MCF 10A (cell line): Measurements from ENCODE around the gene IFT80. TPM values are rescaled to one million over a fixed set of nuclear protein-coding genes. Genes with fewer than 3 reads are reported as not detected.

Experiments used
- BruUV-seq: library from RNA; stranded (reverse); fragments of 400-500 nt; replicated peaks from 2 replicates; lab custom pipeline; 2021; lab: Mats Ljungman, UMichigan
- CTCF ChIA-PET: fragments of 300-600 bp; sonication (Branson Sonifier 250); formaldehyde crosslinking; extraction: SDS; loops from one replicate; lab custom pipeline; 2021; ENCODE audit warnings: antibody characterized with exemption, inconsistent platforms; lab: Yijun Ruan, JAX
- POLR2A ChIA-PET: fragments of 300-600, 350-650 bp; sonication (Branson Sonifier 250); formaldehyde crosslinking; extraction: SDS; loops from one replicate; lab custom pipeline; 2020; ENCODE audit warnings: antibody characterized with exemption, inconsistent platforms; lab: Yijun Ruan, JAX
- DNase-seq: peaks from one replicate; pipeline ENCODE4 v3.0.0-alpha.2; 2018; ENCODE audit not compliant: unreplicated experiment
- H3K27ac Mint-ChIP-seq: one replicate; pipeline ENCODE4 v1.8.0; 2022; ENCODE audit warnings: mild to moderate bottlenecking, low read depth, mixed read lengths; ENCODE audit not compliant: unreplicated experiment
- H3K27me3 Mint-ChIP-seq: one replicate; pipeline ENCODE4 v1.8.0; 2022; ENCODE audit warnings: mixed read lengths; ENCODE audit not compliant: insufficient read depth, unreplicated experiment
- H3K36me3 Mint-ChIP-seq: one replicate; pipeline ENCODE4 v1.8.0; 2022; ENCODE audit warnings: mild to moderate bottlenecking, moderate library complexity, mixed read lengths; ENCODE audit not compliant: insufficient read depth, unreplicated experiment
- H3K4me1 Mint-ChIP-seq: one replicate; pipeline ENCODE4 v1.8.0; 2022; ENCODE audit warnings: mixed read lengths; ENCODE audit not compliant: insufficient read depth, unreplicated experiment
- H3K4me3 Mint-ChIP-seq: one replicate; pipeline ENCODE4 v1.8.0; 2022; ENCODE audit warnings: mild to moderate bottlenecking, moderate library complexity, mixed read lengths; ENCODE audit not compliant: unreplicated experiment
- H3K9me3 Mint-ChIP-seq: one replicate; pipeline ENCODE4 v1.8.0; 2022; ENCODE audit warnings: mixed read lengths; ENCODE audit not compliant: unreplicated experiment
- CTCF ChIP-seq: fragments of 200-600 bp; IDR thresholded peaks from one replicate; pipeline ENCODE4 v1.8.0; 2022; ENCODE audit warnings: antibody characterized with exemption, mild to moderate bottlenecking; ENCODE audit not compliant: unreplicated experiment
- intact Hi-C: fragments of 100-400 bp; cut with micrococcal nuclease; formaldehyde crosslinking; loops from 2 replicates; pipeline ENCODE4 v1.14.1; 2022
- total RNA-seq: library from RNA; stranded (reverse); gene quantifications from 2 replicates; pipeline ENCODE4 v1.2.3, GENCODE V29; 2022

Gene IFT80
- total RNA-seq, 1 experiment from 2014 or later, result 22.6 TPM

DNA sequence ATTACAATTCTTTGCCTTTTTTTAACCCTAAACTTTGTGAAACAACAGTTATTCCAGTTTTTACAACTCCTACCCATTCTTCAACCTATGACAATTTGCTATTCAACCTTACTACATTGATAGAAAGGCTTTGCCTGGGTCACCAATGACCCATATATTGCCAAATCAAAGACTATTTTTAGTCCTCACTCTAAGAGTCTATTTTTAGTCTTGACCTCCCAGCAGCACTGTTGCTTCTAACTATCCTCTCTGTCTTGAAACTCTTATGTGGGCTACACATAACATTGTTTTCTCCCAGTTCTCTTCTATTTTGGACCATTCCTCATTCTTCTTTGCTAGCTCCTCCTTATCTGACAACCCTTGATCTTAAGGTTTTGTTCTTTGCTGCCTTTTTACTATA is 102.4 kb downstream of the IFT80 start:
- Mint-ChIP-seq H3K4me1 (no peaks in the 10 kb centered on the region), H3K4me3 (no peak overlapping the region), H3K36me3 (peaks cover 18% of the 10 kb centered on the region), H3K9me3 (no peaks in the 10 kb centered on the region), H3K27me3 (no peaks in the 10 kb centered on the region), H3K27ac (no peak overlapping the region)
- TF ChIP-seq CTCF, result no peak
- intact Hi-C loops, result no loop called here
- DNase-seq, result no peak
- ChIA-PET POLR2A (interaction anchor here (1.4 kb wide), 1 partner anchor 9 kb away, joined by 4 read pairs; no protein-coding TSS in a partner anchor), CTCF (no interaction called here)
- no TSS peak for BruUV-seq

- Mint-ChIP-seq H3K27ac (no peak overlapping the region), H3K9me3 (no peaks in the 10 kb centered on the region), H3K27me3 (no peaks in the 10 kb centered on the region), H3K36me3 (peaks cover 12% of the 10 kb centered on the region), H3K4me1 (no peaks in the 10 kb centered on the region), H3K4me3 (no peak overlapping the region)
- CTCF ChIA-PET, result interaction anchor here (0.6 to 1.1 kb wide), 2 partner anchors 121 to 1879 kb away, joined by 3 to 6 read pairs; no protein-coding TSS in a partner anchor
- TF ChIP-seq CTCF, result no peak
- POLR2A ChIA-PET, result no interaction called here
- BruUV-seq, result no TSS peak
- no peak for DNase-seq
- intact Hi-C loops, result no loop called here
Observed at GRCh38 chr3:160291909-160292299, 107.1 kb downstream of the IFT80 start.

- ChIA-PET POLR2A (no interaction called here), CTCF (interaction anchor here (1.1 kb wide), 1 partner anchor 121 kb away, joined by 6 read pairs; no protein-coding TSS in a partner anchor)
- intact Hi-C loops, result no loop called here
- Mint-ChIP-seq H3K4me1 (no peaks in the 10 kb centered on the region), H3K9me3 (no peaks in the 10 kb centered on the region), H3K36me3 (peaks cover 9% of the 10 kb centered on the region), H3K27me3 (no peaks in the 10 kb centered on the region), H3K27ac (no peak overlapping the region), H3K4me3 (no peak overlapping the region)
- BruUV-seq, result no TSS peak
- TF ChIP-seq CTCF, result no peak
- DNase-seq, result no peak
Observed at GRCh38 chr3:160291290-160291908, 107.6 kb downstream of the IFT80 start.

- CTCF ChIA-PET, result interaction anchor here (0.6 to 1.1 kb wide), 2 partner anchors 125 to 233 kb away, joined by 3 to 5 read pairs; no protein-coding TSS in a partner anchor
- no peak for TF ChIP-seq CTCF
Observed at GRCh38 chr3:160287666-160288065, 111.4 kb downstream of the IFT80 start.

More at GRCh38 chr3:160287666-160288065, 111.4 kb downstream of the IFT80 start:
- intact Hi-C loops, result no loop called here
- Mint-ChIP-seq H3K27ac (no peak overlapping the region), H3K4me3 (no peak overlapping the region), H3K4me1 (no peaks in the 10 kb centered on the region), H3K36me3 (no peaks in the 10 kb centered on the region), H3K27me3 (no peaks in the 10 kb centered on the region), H3K9me3 (no peaks in the 10 kb centered on the region)
- BruUV-seq, result no TSS peak
- DNase-seq, result peak; percentile 4
- POLR2A ChIA-PET, result interaction anchor here (1.0 kb wide), 1 partner anchor 10 kb away, joined by 4 read pairs; no protein-coding TSS in a partner anchor
